Heart left ventricle (tissue), 13 donors: Measurements from ENCODE around the gene MATK.

ENCODE experiments used
- POLR2A ChIP-seq, 2 donors: fragments of 450-650 bp; IDR thresholded peaks; one replicate each; pipeline ENCODE4 v1.6.1; 2017; ENCODE audit warnings: antibody characterized with exemption in 2 of 2, mild to moderate bottlenecking in 2 of 2, moderate library complexity in 2 of 2
- TF ChIP-seq, protein P1 (sequence below), 12 donors: fragments of 200-600 bp; sonication (generic) in 4 of 12; IDR thresholded peaks; one replicate each; pipeline versions ENCODE4 v1.5.0 to v1.8.0; 2018 to 2022; ENCODE audit warnings: antibody characterized with exemption in 12 of 12, mild to moderate bottlenecking in 5 of 12
- donor health status: ischemic (EF 13 %, LVEDD 7.1; RV severe dilation, severe dysfunction).
- donor health status: DM: no; HTN: yes; CAD: no.
- donor health status: DM: no; HTN: no; CAD: no.
- donor health status: ischemic (EF 25% LVEDD 6.9; RV normal size, moderate dysfunction).
- donor health status: ischemic (EF 25% LVEDD 5.7; RV mildly dilated, moderate dysfunction).
- donor health status: ischemic (EF 35%, LVEDD 5.7; RV mildly dilated, moderate dysfunction).
- donor health status: nonischemic (EF 11% LVEDD 7.7; RV severe dilation, severe dysfunction).
- donor health status: DM: yes; HTN: yes; CAD: no.
- donor health status: PGD.
- donor health status: ischemic (EF 29% LVEDD 5.4; RV normal size, mild dysfunction).
- donor health status: nonischemic (EF 23%, LVEDD 6.1; RV moderate dilation, normal function).

GRCh38 chr19:3775374-3775711 is 10.8 kb downstream of the MATK start:
- TF ChIP-seq POLR2A (IDR thresholded peaks at IDR 0.05), result no peak
- TF ChIP-seq, protein P1, sequence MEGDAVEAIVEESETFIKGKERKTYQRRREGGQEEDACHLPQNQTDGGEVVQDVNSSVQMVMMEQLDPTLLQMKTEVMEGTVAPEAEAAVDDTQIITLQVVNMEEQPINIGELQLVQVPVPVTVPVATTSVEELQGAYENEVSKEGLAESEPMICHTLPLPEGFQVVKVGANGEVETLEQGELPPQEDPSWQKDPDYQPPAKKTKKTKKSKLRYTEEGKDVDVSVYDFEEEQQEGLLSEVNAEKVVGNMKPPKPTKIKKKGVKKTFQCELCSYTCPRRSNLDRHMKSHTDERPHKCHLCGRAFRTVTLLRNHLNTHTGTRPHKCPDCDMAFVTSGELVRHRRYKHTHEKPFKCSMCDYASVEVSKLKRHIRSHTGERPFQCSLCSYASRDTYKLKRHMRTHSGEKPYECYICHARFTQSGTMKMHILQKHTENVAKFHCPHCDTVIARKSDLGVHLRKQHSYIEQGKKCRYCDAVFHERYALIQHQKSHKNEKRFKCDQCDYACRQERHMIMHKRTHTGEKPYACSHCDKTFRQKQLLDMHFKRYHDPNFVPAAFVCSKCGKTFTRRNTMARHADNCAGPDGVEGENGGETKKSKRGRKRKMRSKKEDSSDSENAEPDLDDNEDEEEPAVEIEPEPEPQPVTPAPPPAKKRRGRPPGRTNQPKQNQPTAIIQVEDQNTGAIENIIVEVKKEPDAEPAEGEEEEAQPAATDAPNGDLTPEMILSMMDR (IDR thresholded peaks at IDR 0.05), result no peak
